Measurements from ENCODE around the gene ZSWIM5.
"Not testable (repeated sequence)": the region's sequence is repeated elsewhere in the genome, so short reads cannot be mapped to it uniquely, and the experiment has no call there.

ZSWIM5 gene

GRCh38 chr1:45205910-45206721, at the start of gene ZSWIM5:
Gene ZSWIM5, minus strand, starts transcription at chr1:45206605. Its CDS starts 255 bp downstream, at chr1:45206350.
- ATAC-seq, result peak; percentile 76 to 84

- ATAC-seq, result no peak
Observed at GRCh38 chr1:45254490-45254889, 48.1 kb upstream of the ZSWIM5 start.

GRCh38 chr1:45250544-45250943, 44.1 kb upstream of the ZSWIM5 start:
- ATAC-seq, result no peak

GRCh38 chr1:45248004-45248403, 41.6 kb upstream of the ZSWIM5 start:
- ATAC-seq, result not testable (repeated sequence)

GRCh38 chr1:45246760-45247159, 40.4 kb upstream of the ZSWIM5 start:
- ATAC-seq, result peak; percentile 92

GRCh38 chr1:45246359-45246758, 40.0 kb upstream of the ZSWIM5 start:
- not testable (repeated sequence) for ATAC-seq

- no peak for ATAC-seq
Observed at GRCh38 chr1:45244660-45245059, 38.3 kb upstream of the ZSWIM5 start.

- no peak for ATAC-seq
Observed at GRCh38 chr1:45243476-45244343, 37.3 kb upstream of the ZSWIM5 start.

- ATAC-seq, result no peak
Observed at GRCh38 chr1:45238846-45239245, 32.4 kb upstream of the ZSWIM5 start.

- ATAC-seq, result no peak
Observed at GRCh38 chr1:45236136-45236535, 29.7 kb upstream of the ZSWIM5 start.

- no peak for ATAC-seq
Observed at GRCh38 chr1:45230537-45230936, 24.1 kb upstream of the ZSWIM5 start.

GRCh38 chr1:45225598-45225997, 19.2 kb upstream of the ZSWIM5 start:
- no peak for ATAC-seq

- not testable (repeated sequence) for ATAC-seq
Observed at GRCh38 chr1:45223710-45224109, 17.3 kb upstream of the ZSWIM5 start.

GRCh38 chr1:45221716-45222115, 15.3 kb upstream of the ZSWIM5 start:
- no peak for ATAC-seq

- ATAC-seq, result no peak
Observed at GRCh38 chr1:45216861-45217260, 10.5 kb upstream of the ZSWIM5 start.

GRCh38 chr1:45216200-45216541, 9.8 kb upstream of the ZSWIM5 start:
- no peak for ATAC-seq

- ATAC-seq, result no peak
Observed at GRCh38 chr1:45215485-45216199, 9.2 kb upstream of the ZSWIM5 start.

GRCh38 chr1:45213892-45214291, 7.5 kb upstream of the ZSWIM5 start:
- ATAC-seq, result no peak

GRCh38 chr1:45211076-45211475, 4.7 kb upstream of the ZSWIM5 start:
- ATAC-seq, result no peak

- ATAC-seq, result no peak
Observed at GRCh38 chr1:45206808-45207623, 611 bp upstream of the ZSWIM5 start.

- ATAC-seq, result peak in 1 of 2 donors; percentile 7
Observed at GRCh38 chr1:45205011-45205909, 1.1 kb downstream of the ZSWIM5 start.

Data from activated CD4-positive, CD25-positive, alpha-beta regulatory T cell treated with anti-CD3 and anti-CD28 coated beads, Interleukin-2, amount 50 U/mL, for 24 hours (primary cell).